Omental fat pad (tissue), 4 donors: ENCODE measurements around the gene BRD2. TPM values are rescaled to one million over a fixed set of nuclear protein-coding genes. Genes with fewer than 3 reads are reported as not detected.

Experiments
- ATAC-seq: fragments of 150-250 bp; one replicate; pipeline ENCODE4 v1.9.1; 2016; ENCODE audit warnings: mild to moderate bottlenecking, moderate library complexity; ENCODE audit not compliant: low FRiP score
- DNase-seq: peaks from one replicate; pipeline ENCODE4 v3.0.0-alpha.2; 2019; ENCODE audit warnings: low spot score
- CTCF ChIP-seq, 3 donors: fragments of 450-650 bp; IDR thresholded peaks; one replicate each; pipeline ENCODE4 v1.5.1; 2016 to 2017; ENCODE audit warnings: antibody characterized with exemption in 3 of 3, mild to moderate bottlenecking in 3 of 3, moderate library complexity in 2 of 3
- total RNA-seq, 4 donors: library from RNA; depleted of rRNA; stranded (reverse); fragments of >200 nt; gene quantifications; one replicate each; pipeline ENCODE4 v1.1.0, GENCODE V29; 2016

The BRD2 gene
- total RNA-seq, 4 donors from 2014 or later, result 133 to 257 (median 154) TPM

GRCh38 chr6:32977272-32977952, 9.0 kb downstream of the BRD2 start:
- ATAC-seq (no peak), DNase-seq (no peak)

GRCh38 chr6:32977953-32978324, 9.5 kb downstream of the BRD2 start:
- DNase-seq, result no peak
- no peak for TF ChIP-seq CTCF (IDR thresholded peaks at IDR 0.05)
- no peak for ATAC-seq

More at GRCh38 chr6:32977272-32977952, 9.0 kb downstream of the BRD2 start:
- no peak for TF ChIP-seq CTCF (IDR thresholded peaks at IDR 0.05)

GRCh38 chr6:32979720-32980487, 11.5 kb downstream of the BRD2 start:
- ATAC-seq, result no peak
- no peak for TF ChIP-seq CTCF (IDR thresholded peaks at IDR 0.05)
- no peak for DNase-seq

- no peak for ATAC-seq
- no peak for DNase-seq
Observed at GRCh38 chr6:32980488-32981038, 12.2 kb downstream of the BRD2 start.

GRCh38 chr6:32982084-32982701, 13.8 kb downstream of the BRD2 start:
- DNase-seq (no peak), ATAC-seq (no peak)
- no peak for TF ChIP-seq CTCF (IDR thresholded peaks at IDR 0.05)

More at GRCh38 chr6:32980488-32981038, 12.2 kb downstream of the BRD2 start:
- TF ChIP-seq CTCF (IDR thresholded peaks at IDR 0.05), result no peak

GRCh38 chr6:32982702-32983492, 14.5 kb downstream of the BRD2 start:
- no peak for TF ChIP-seq CTCF (IDR thresholded peaks at IDR 0.05)
- ATAC-seq (no peak), DNase-seq (no peak)
